ENCODE data around the gene DCP1A. TPM values are rescaled to one million over a fixed set of nuclear protein-coding genes. Genes with fewer than 3 reads are reported as not detected.
A peak's percentile ranks its signal among the peaks of the same experiment; 100 is the strongest.
"Not testable (repeated sequence)": the region's sequence is repeated elsewhere in the genome, so short reads cannot be mapped to it uniquely, and the experiment has no call there.

DCP1A gene
- total RNA-seq, 2 donors from 2014 or later: 28.5 to 33.2 TPM

DNA sequence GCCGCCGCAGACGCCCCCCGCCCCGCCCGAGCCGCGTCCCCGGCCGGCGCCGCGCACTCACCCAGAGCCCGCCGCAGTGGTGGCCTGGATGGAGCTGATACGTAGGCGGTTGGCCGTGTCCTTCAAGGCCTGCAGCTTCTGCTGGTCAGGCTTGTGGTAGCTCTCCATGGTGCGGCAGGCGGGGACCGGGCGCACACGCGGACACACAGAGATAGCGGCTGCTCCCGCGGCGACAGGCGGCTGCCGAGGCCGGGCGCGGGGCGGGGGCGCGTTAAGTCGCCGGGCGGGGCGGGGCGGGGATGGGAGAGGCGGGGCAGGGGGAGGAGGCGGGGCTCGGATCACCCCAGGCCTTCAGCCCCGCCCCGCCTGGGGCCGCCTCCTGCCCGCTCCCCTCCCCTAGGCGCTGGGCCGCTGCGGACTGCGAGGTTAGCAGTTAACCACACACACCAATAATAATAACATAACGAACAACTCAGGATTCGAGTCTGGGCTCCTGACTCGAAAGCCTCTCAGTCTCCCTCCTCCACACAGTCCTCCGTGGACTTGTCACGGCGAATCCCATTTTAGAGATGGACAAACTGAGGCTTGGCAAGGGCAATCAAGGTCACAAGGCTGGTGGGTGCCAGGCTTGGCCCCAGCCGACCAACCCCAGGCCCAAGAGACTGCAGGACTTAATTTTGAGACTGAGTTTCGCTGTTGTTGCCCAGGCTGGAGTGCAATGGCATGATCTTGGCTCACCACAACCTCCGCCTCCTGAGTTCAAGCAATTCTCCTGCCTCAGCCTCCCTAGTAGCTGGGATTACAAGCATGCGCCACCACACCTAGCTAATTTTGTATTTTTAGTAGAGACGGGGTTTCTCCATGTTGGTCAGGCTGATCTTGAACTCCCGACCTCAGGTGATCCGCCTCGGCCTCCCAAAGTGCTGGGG, 91.3 kb downstream of the DCP1A start, which contains the start of gene TKT:
TKT (minus strand) TSS at position 248 of the 929 bp plus-strand sequence; CDS start at position 168, 80 bp downstream.
- no peaks in the 10 kb centered on the region for H3K36me3 ChIP-seq
- H3K4me3 ChIP-seq: peak within 1 kb of the TSS; percentile 79
- DNase-seq (ENCODE audit: low spot score) (peak; percentile 53), ATAC-seq (ENCODE audit: insufficient number of reproducible peaks, low FRiP score, low read depth) (peak; percentile 66)
- H3K4me1 ChIP-seq (ENCODE audit: control insufficient read depth in 1 of 2, low read depth in 2 of 2): peaks cover 23 to 35% of the 10 kb centered on the region in 2 donors
- TF ChIP-seq, protein P1, sequence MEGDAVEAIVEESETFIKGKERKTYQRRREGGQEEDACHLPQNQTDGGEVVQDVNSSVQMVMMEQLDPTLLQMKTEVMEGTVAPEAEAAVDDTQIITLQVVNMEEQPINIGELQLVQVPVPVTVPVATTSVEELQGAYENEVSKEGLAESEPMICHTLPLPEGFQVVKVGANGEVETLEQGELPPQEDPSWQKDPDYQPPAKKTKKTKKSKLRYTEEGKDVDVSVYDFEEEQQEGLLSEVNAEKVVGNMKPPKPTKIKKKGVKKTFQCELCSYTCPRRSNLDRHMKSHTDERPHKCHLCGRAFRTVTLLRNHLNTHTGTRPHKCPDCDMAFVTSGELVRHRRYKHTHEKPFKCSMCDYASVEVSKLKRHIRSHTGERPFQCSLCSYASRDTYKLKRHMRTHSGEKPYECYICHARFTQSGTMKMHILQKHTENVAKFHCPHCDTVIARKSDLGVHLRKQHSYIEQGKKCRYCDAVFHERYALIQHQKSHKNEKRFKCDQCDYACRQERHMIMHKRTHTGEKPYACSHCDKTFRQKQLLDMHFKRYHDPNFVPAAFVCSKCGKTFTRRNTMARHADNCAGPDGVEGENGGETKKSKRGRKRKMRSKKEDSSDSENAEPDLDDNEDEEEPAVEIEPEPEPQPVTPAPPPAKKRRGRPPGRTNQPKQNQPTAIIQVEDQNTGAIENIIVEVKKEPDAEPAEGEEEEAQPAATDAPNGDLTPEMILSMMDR (IDR thresholded peaks at IDR 0.05): no peak
- peak within 1 kb of the TSS; percentile 76 to 85 for H3K27ac ChIP-seq
- H3K27me3 ChIP-seq (replicated peaks; ENCODE audit: insufficient read depth): no peaks in the 10 kb centered on the region
- H3K9me3 ChIP-seq: no peaks in the 10 kb centered on the region

DNA sequence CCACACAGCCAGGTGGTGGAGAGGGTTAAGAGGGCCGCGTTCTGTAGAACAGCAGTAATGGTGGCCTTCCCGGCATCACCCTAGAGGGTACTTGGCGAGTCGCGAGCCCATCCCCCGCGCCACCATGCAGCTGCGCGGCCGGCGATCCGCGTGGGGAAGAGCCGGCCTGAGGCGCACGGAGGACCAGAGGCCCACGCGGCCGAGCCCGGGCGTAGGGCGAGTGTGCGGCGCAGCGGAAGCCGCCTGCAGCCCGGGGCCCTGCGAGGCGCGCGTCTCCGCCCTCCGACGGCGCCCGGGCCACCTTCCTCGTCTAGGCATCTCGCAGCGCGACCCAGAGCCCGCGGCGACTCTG, 91.9 kb downstream of the DCP1A start:
- Histone ChIP-seq H3K27ac (peak overlapping the region; percentile 76 to 85), H3K27me3 (replicated peaks; ENCODE audit: insufficient read depth) (no peaks in the 10 kb centered on the region), H3K9me3 (no peaks in the 10 kb centered on the region), H3K36me3 (no peaks in the 10 kb centered on the region), H3K4me1 (ENCODE audit: control insufficient read depth in 1 of 2, low read depth in 2 of 2) (peaks cover 28 to 42% of the 10 kb centered on the region in 2 donors), H3K4me3 (peak overlapping the region; percentile 79)
- DNase-seq (ENCODE audit: low spot score) (no peak), ATAC-seq (ENCODE audit: insufficient number of reproducible peaks, low FRiP score, low read depth) (peak; percentile 7)
- TF ChIP-seq, protein P1 (IDR thresholded peaks at IDR 0.05): no peak

DNA sequence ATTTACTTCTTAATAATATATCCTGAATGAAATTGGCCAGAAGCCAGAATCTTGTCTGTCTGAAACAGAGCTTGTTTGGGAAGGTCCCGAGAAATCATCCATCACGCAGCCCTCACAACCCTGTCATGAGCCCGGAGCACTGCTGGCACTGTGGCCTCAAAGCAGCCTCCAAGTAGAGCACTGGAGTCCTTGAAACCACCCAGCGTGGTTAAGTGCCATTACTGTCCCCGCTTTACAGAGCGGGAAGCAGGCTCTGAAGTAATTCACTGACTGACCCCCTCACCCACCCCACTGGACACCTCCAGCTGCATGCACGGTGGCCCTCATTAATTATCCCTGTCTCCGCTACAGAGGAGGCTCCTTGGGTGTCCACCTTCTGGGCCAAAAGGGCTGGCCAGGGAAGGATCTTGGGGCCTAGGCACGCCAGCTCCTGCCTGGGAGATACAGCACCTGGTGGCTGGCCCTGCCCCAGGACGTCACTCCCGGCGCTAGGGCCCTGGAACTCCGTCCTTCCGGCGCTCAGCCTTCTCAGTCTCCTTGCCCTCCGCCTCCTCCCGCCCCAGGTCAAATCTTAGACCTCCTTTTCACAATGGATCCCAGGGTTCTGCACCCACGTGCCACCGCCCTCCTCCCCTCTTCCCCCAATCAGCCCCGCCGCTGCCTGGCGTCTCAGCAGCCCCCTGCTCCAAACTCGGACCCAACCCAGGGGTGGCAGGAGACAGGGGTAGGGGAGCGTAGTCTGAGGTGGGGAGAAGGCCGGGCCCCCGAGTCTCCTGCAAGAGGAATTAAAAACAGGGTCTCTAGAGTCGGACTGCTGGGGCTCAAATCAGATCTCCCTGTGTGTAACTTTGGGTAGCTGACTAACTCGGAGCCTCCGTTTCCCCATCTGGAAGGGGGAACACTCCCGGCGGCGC, 92.6 kb downstream of the DCP1A start:
- ATAC-seq (ENCODE audit: insufficient number of reproducible peaks, low FRiP score, low read depth) (no peak), DNase-seq (ENCODE audit: low spot score) (no peak)
- Histone ChIP-seq H3K4me1 (ENCODE audit: control insufficient read depth in 1 of 2, low read depth in 2 of 2) (peaks cover 32 to 48% of the 10 kb centered on the region in 2 donors), H3K27ac (peak overlapping the region; percentile 76 to 85), H3K27me3 (replicated peaks; ENCODE audit: insufficient read depth) (no peaks in the 10 kb centered on the region), H3K4me3 (peak overlapping the region; percentile 79), H3K9me3 (no peaks in the 10 kb centered on the region), H3K36me3 (no peaks in the 10 kb centered on the region)
- TF ChIP-seq, protein P1 (IDR thresholded peaks at IDR 0.05): no peak

DNA sequence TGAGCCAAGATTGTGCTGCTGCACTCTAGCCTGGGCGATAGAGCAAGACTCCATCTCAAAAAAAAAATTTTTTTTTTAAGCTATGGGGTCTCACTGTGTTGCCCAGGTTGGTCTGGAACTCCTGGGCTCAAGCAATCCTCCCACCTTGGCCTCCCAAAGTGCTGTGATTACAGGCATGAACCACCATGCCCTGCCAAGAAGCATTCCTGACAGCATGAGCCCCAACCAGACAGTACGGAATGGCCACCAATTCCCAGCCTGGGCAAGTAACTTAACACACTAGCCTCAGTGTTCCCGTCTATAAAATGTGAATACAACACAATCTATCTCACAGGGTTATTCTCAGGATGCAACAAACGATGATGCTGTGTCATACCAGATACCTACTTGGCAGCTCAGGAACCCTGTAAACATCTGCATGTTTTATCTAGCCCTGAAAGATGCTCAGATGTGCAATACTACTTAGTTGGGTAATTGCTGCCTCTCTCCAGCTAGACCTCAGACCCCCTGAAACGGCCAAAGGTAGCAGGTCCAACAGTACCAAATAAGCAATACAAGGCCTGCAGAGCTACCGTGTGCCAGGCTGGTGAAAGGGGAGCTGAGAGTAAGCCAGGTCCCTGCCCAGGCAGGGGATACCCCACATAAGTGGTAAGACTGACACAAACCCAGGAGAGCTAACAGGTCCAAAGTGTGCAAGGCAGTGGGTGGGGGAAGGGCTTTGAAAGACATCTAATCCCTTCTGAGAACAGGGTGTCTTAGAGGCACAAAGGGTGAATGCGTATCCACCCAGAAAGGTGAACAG, 93.4 kb downstream of the DCP1A start:
- Histone ChIP-seq H3K27ac (peak overlapping the region in 1 of 2 donors; percentile 76), H3K9me3 (no peaks in the 10 kb centered on the region), H3K4me3 (peak overlapping the region; percentile 79), H3K27me3 (replicated peaks; ENCODE audit: insufficient read depth) (no peaks in the 10 kb centered on the region), H3K4me1 (ENCODE audit: control insufficient read depth in 1 of 2, low read depth in 2 of 2) (peaks cover 32 to 55% of the 10 kb centered on the region in 2 donors), H3K36me3 (no peaks in the 10 kb centered on the region)
- ATAC-seq (ENCODE audit: insufficient number of reproducible peaks, low FRiP score, low read depth): no peak
- no peak for DNase-seq (ENCODE audit: low spot score)
- TF ChIP-seq, protein P1 (IDR thresholded peaks at IDR 0.05): no peak

DNA sequence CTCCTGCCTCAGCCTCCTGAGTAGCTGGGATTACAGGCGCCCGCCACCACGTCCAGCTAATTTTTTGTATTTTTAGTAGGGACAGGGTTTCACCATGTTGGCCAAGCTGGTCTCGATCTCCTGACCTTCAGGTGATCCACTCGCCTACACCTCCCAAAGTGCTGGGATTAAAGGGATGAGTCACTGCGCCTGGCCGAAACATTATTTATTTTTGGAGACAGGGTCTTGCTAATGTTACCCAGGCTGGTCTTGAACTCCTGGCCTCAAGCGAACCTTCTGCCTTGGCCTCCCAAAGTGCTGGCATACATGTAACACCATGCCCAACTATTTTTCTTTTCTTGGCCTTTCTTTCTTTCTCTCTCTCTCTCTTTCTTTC, 94.4 kb downstream of the DCP1A start:
- peak overlapping the region; percentile 79 for H3K4me3 ChIP-seq
- DNase-seq (ENCODE audit: low spot score); H3K36me3 ChIP-seq; H3K27me3 ChIP-seq (replicated peaks; ENCODE audit: insufficient read depth); H3K9me3 ChIP-seq; H3K27ac ChIP-seq; ATAC-seq (ENCODE audit: insufficient number of reproducible peaks, low FRiP score, low read depth): not testable (repeated sequence)
- H3K4me1 ChIP-seq (ENCODE audit: control insufficient read depth in 1 of 2, low read depth in 2 of 2): peaks cover 35 to 62% of the 10 kb centered on the region in 2 donors
